ENCODE data around the gene TECPR2. TPM values are rescaled to one million over a fixed set of nuclear protein-coding genes. Genes with fewer than 3 reads are reported as not detected.

TECPR2 gene
- total RNA-seq, 2 experiments from 2014 or later = 6.2 to 7.0 TPM

GRCh38 chr14:102353126-102353619, 9.6 kb upstream of the TECPR2 start:
- no peak overlapping the region for H3K4me3 Mint-ChIP-seq
- no peaks in the 10 kb centered on the region for H3K9me3 Mint-ChIP-seq
- H3K36me3 Mint-ChIP-seq = peaks cover 45% of the 10 kb centered on the region
- CTCF ChIA-PET = no interaction called here
- H3K27ac Mint-ChIP-seq = no peak overlapping the region
- POLR2A ChIA-PET = no interaction called here
- intact Hi-C loops (cut with micrococcal nuclease) = no loop called here
- H3K27me3 Mint-ChIP-seq = no peaks in the 10 kb centered on the region
- peaks cover 2% of the 10 kb centered on the region for H3K4me1 Mint-ChIP-seq (ENCODE audit: low read depth)
- no peak for DNase-seq

DNA sequence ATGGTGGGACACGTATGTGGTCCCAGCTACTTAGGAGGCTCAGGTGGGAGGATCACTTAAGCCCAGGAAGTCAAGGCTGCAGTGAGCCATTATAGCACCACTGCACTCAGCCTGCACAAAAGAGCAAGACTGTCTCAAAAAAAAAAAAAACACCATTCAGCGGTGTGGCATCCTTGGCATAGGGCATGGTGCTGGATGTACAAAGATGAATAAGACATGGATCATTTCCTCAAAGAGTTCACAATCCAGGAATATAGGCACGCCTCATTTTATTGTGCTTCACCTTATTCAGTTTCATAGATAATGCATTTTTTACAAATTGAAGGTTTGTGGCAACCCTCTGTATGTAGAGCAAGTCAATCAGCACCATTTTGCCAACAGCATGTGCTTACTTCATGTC, 6.5 kb upstream of the TECPR2 start:
- H3K36me3 Mint-ChIP-seq = peaks cover 34% of the 10 kb centered on the region
- no peaks in the 10 kb centered on the region for H3K27me3 Mint-ChIP-seq
- H3K27ac Mint-ChIP-seq = no peak overlapping the region
- POLR2A ChIA-PET = no interaction called here
- intact Hi-C loops (cut with micrococcal nuclease) = no loop called here
- H3K4me3 Mint-ChIP-seq = no peak overlapping the region
- peaks cover 16% of the 10 kb centered on the region for H3K4me1 Mint-ChIP-seq (ENCODE audit: low read depth)
- DNase-seq = no peak
- CTCF ChIA-PET = interaction anchor here (2.4 kb wide), 1 partner anchor 168 kb away, joined by 6 read pairs; no protein-coding TSS in a partner anchor
- no peaks in the 10 kb centered on the region for H3K9me3 Mint-ChIP-seq

- intact Hi-C loops (cut with micrococcal nuclease) = no loop called here
- Mint-ChIP-seq H3K36me3 (peaks cover 23% of the 10 kb centered on the region), H3K27ac (no peak overlapping the region), H3K27me3 (no peaks in the 10 kb centered on the region), H3K4me3 (no peak overlapping the region), H3K4me1 (ENCODE audit: low read depth) (peaks cover 22% of the 10 kb centered on the region), H3K9me3 (no peaks in the 10 kb centered on the region)
- ChIA-PET POLR2A (no interaction called here), CTCF (no interaction called here)
- DNase-seq = no peak
These were observed 3.4 kb upstream of the TECPR2 start for GRCh38 chr14:102359341-102359740.

GRCh38 chr14:102360388-102360787, 2.4 kb upstream of the TECPR2 start:
- Mint-ChIP-seq H3K36me3 (peaks cover 21% of the 10 kb centered on the region), H3K27ac (no peak overlapping the region), H3K27me3 (no peaks in the 10 kb centered on the region), H3K4me3 (no peak overlapping the region), H3K4me1 (ENCODE audit: low read depth) (peaks cover 22% of the 10 kb centered on the region), H3K9me3 (no peaks in the 10 kb centered on the region)
- no peak for DNase-seq
- CTCF ChIA-PET = no interaction called here
- intact Hi-C loops (cut with micrococcal nuclease) = loop anchor here (5.0 to 10.0 kb wide), 3 partner anchors 144 to 462 kb away; partner anchors contain the start of genes ANKRD9 and RCOR1
- POLR2A ChIA-PET = no interaction called here

GRCh38 chr14:102362084-102362483, 657 bp upstream of the TECPR2 start:
- ChIA-PET POLR2A (interaction anchor here (0.5 to 2.5 kb wide), 8 partner anchors 13 to 553 kb away, joined by 3 to 16 read pairs (median 4); partner anchors contain the start of gene ZNF839), CTCF (interaction anchor here (0.7 to 2.1 kb wide), 7 partner anchors 14 to 402 kb away, joined by 3 to 8 read pairs (median 4); no protein-coding TSS in a partner anchor)
- DNase-seq = peak; percentile 80
- intact Hi-C loops (cut with micrococcal nuclease) = loop anchor here (1.0 to 10.0 kb wide), 7 partner anchors 43 to 460 kb away; partner anchors contain the start of genes ANKRD9, DYNC1H1, RCOR1 and WDR20
- no peak overlapping the region for H3K4me3 Mint-ChIP-seq
- H3K36me3 Mint-ChIP-seq = peaks cover 12% of the 10 kb centered on the region
- no peaks in the 10 kb centered on the region for H3K9me3 Mint-ChIP-seq
- peaks cover 26% of the 10 kb centered on the region for H3K4me1 Mint-ChIP-seq (ENCODE audit: low read depth)
- H3K27ac Mint-ChIP-seq = peak overlapping the region; percentile 96
- H3K27me3 Mint-ChIP-seq = no peaks in the 10 kb centered on the region

DNA sequence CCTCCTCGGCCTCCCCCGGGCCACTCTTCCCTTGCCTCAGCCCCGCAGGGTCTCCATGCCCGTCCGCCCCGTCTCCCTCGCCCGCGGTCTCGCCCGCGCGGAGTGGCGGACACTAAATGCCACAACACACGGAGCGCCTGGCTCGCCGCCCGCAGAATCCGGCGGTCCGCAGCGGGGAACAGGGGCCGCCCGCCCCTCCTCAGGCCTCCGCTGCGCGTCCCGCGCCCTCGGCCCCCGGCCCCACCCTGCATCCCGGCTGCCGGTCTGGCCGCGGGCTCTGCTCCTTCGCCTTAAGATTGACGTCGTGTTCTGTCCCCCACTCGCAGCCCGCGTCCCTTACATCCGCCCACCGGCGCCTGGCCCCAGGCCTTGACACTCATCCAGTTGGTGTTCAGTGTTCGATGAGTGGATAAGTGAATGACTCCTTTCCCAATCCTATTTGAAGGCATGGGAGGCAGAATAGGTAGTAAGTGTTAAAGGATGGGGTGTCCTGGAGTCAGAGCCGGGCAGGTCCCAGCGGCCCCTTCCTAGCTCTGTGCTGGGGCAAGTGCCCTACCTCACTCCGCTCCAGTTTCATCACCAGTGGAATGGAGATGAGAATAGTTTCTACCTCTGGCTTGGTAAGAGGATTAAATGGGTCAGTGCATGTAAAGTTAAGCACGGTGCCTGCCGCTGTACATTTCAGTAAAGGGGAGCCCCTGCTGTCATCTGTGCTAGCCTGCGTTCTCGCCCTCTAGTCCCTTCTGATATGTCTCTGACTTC, 622 bp downstream of the TECPR2 start:
- Mint-ChIP-seq H3K9me3 (no peaks in the 10 kb centered on the region), H3K27ac (peak overlapping the region; percentile 71), H3K27me3 (no peaks in the 10 kb centered on the region), H3K36me3 (peaks cover 2% of the 10 kb centered on the region), H3K4me1 (ENCODE audit: low read depth) (peaks cover 36% of the 10 kb centered on the region), H3K4me3 (no peak overlapping the region)
- ChIA-PET POLR2A (interaction anchor here (0.7 to 2.5 kb wide), 5 partner anchors 12 to 540 kb away, joined by 3 to 16 read pairs (median 4); partner anchors contain the start of gene ZNF839), CTCF (interaction anchor here (1.1 to 2.1 kb wide), 3 partner anchors 46 to 162 kb away, joined by 4 to 8 read pairs (median 8); no protein-coding TSS in a partner anchor)
- DNase-seq = peak; percentile 57
- intact Hi-C loops (cut with micrococcal nuclease) = loop anchor here (2.0 to 10.0 kb wide), 4 partner anchors 141 to 459 kb away; partner anchors contain the start of genes ANKRD9, DYNC1H1 and RCOR1

GRCh38 chr14:102370305-102370809, 7.6 kb downstream of the TECPR2 start:
- no peak for DNase-seq
- intact Hi-C loops (cut with micrococcal nuclease) = no loop called here
- Mint-ChIP-seq H3K4me1 (ENCODE audit: low read depth) (peaks cover 35% of the 10 kb centered on the region), H3K36me3 (no peaks in the 10 kb centered on the region), H3K27ac (no peak overlapping the region), H3K9me3 (no peaks in the 10 kb centered on the region), H3K4me3 (no peak overlapping the region), H3K27me3 (no peaks in the 10 kb centered on the region)
- CTCF ChIA-PET = interaction anchor here (0.6 kb wide), 1 partner anchor 68 kb away, joined by 3 read pairs; no protein-coding TSS in a partner anchor
- POLR2A ChIA-PET = no interaction called here

DNA sequence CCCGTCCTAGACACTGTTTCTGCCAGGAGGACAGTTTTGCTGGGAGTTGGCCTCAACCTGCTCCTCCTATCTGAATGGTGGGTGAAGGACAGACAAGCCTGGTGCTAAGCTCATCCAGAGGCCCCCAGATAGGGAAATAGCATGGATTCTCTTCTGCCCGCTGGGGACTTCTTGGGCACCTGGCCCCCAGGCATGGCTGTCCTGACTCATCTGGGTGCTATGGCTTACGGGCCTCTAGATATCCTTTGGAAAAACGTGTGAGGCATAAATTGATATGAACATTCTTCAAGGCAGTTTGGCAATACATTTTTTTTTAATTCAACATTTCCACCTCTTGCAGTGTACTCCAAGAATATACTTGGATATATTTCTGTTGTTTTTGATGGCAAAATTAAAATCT, 8.6 kb downstream of the TECPR2 start:
- DNase-seq = no peak
- H3K4me1 Mint-ChIP-seq (ENCODE audit: low read depth) = peaks cover 42% of the 10 kb centered on the region
- CTCF ChIA-PET = interaction anchor here (0.6 kb wide), 1 partner anchor 66 kb away, joined by 3 read pairs; no protein-coding TSS in a partner anchor

DNA sequence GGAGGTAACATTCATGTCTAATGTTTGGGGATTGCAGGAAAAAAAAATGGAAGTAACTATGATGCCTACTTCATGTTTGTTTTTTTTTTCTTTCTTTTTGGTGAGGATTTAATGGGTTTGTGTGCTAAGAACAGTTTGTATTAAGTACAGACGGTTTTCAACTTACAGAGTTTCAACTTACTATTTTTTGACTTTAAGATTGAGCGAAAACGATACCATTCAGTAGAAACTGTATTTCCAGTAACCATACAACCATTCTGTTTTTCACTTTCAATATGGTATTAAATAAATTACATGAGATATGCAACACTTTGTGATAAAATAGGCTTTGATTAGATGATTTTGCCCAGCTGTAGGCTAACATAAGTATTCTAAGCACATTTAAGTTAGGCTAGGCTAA, 10.4 kb downstream of the TECPR2 start:
- H3K4me1 Mint-ChIP-seq (ENCODE audit: low read depth) = peaks cover 30% of the 10 kb centered on the region
- H3K9me3 Mint-ChIP-seq = no peaks in the 10 kb centered on the region
- intact Hi-C loops (cut with micrococcal nuclease) = no loop called here
- H3K27me3 Mint-ChIP-seq = no peaks in the 10 kb centered on the region
- no peak for DNase-seq
- no peak overlapping the region for H3K4me3 Mint-ChIP-seq
- POLR2A ChIA-PET = no interaction called here
- peak overlapping the region; percentile 71 for H3K27ac Mint-ChIP-seq
- CTCF ChIA-PET = interaction anchor here (1.4 kb wide), 1 partner anchor 56 kb away, joined by 3 read pairs; no protein-coding TSS in a partner anchor
- H3K36me3 Mint-ChIP-seq = peaks cover 6% of the 10 kb centered on the region

More for the DNA sequence above, 8.6 kb downstream of the TECPR2 start:
- no peaks in the 10 kb centered on the region for H3K9me3 Mint-ChIP-seq
- H3K27me3 Mint-ChIP-seq = no peaks in the 10 kb centered on the region
- no peak overlapping the region for H3K4me3 Mint-ChIP-seq
- H3K27ac Mint-ChIP-seq = no peak overlapping the region
- POLR2A ChIA-PET = no interaction called here
- intact Hi-C loops (cut with micrococcal nuclease) = no loop called here
- no peaks in the 10 kb centered on the region for H3K36me3 Mint-ChIP-seq

DNA sequence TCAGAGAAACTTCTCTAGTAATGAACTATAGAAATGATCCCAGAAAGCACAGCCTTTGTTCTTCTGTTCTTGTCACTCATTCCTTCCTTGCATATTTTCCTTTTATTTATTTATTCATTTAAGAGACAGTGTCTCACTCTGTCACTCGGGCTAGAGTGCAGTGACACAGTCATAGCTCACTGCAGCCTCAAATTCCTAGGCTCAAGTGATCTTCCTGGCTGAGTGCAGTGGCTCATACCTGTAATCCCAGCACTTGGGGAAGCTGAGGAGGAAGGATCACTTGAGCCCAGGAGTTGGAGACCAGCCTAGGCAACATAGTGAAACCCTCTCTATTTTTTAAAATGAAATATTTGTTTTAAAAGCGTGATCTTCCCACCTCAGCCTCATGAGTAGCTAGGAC, 11.5 kb downstream of the TECPR2 start:
- intact Hi-C loops (cut with micrococcal nuclease) = no loop called here
- H3K4me3 Mint-ChIP-seq = no peak overlapping the region

GRCh38 chr14:102375119-102375518, 12.4 kb downstream of the TECPR2 start:
- ChIA-PET POLR2A (interaction anchor here (1.7 kb wide), 1 partner anchor 13 kb away, joined by 7 read pairs; the partner anchor contains the start of genes CINP and TECPR2), CTCF (interaction anchor here (0.6 to 1.2 kb wide), 2 partner anchors 13 to 27 kb away, joined by 3 read pairs; no protein-coding TSS in a partner anchor)
- Mint-ChIP-seq H3K4me3 (no peak overlapping the region), H3K4me1 (ENCODE audit: low read depth) (peaks cover 29% of the 10 kb centered on the region), H3K27ac (peak overlapping the region; percentile 52), H3K36me3 (peaks cover 6% of the 10 kb centered on the region), H3K9me3 (no peaks in the 10 kb centered on the region), H3K27me3 (no peaks in the 10 kb centered on the region)
- peak; percentile 36 for DNase-seq
- intact Hi-C loops (cut with micrococcal nuclease) = no loop called here

More for the DNA sequence above, 11.5 kb downstream of the TECPR2 start:
- ChIA-PET CTCF (no interaction called here), POLR2A (no interaction called here)
- peaks cover 6% of the 10 kb centered on the region for H3K36me3 Mint-ChIP-seq
- DNase-seq = no peak
- no peaks in the 10 kb centered on the region for H3K27me3 Mint-ChIP-seq
- no peaks in the 10 kb centered on the region for H3K9me3 Mint-ChIP-seq
- H3K4me1 Mint-ChIP-seq (ENCODE audit: low read depth) = peaks cover 29% of the 10 kb centered on the region
- H3K27ac Mint-ChIP-seq = no peak overlapping the region

GRCh38 chr14:102377696-102378095, 15.0 kb downstream of the TECPR2 start:
- intact Hi-C loops (cut with micrococcal nuclease) = no loop called here

More at GRCh38 chr14:102377696-102378095, 15.0 kb downstream of the TECPR2 start:
- CTCF ChIA-PET = interaction anchor here (1.4 to 1.9 kb wide), 2 partner anchors 8 to 60 kb away, joined by 3 to 5 read pairs; no protein-coding TSS in a partner anchor
- peaks cover 22% of the 10 kb centered on the region for H3K4me1 Mint-ChIP-seq (ENCODE audit: low read depth)
- no peak overlapping the region for H3K27ac Mint-ChIP-seq
- POLR2A ChIA-PET = interaction anchor here (0.6 to 3.1 kb wide), 2 partner anchors 16 to 364 kb away, joined by 4 to 9 read pairs; partner anchors contain the start of genes CINP and TECPR2
- H3K36me3 Mint-ChIP-seq = peaks cover 9% of the 10 kb centered on the region
- no peak for DNase-seq
- no peaks in the 10 kb centered on the region for H3K27me3 Mint-ChIP-seq
- no peak overlapping the region for H3K4me3 Mint-ChIP-seq
- H3K9me3 Mint-ChIP-seq = no peaks in the 10 kb centered on the region
